Neuronal stem cell (in vitro differentiated cells): ENCODE data around the gene UBE3D.

Experiments used
- DNase-seq: peaks from one replicate; pipeline ENCODE4 v3.0.0-alpha.2; 2013; ENCODE audit warnings: low spot score
- H2AFZ ChIP-seq: one replicate; pipeline ENCODE4 v1.6.1; 2013; ENCODE audit warnings: mild to moderate bottlenecking, low read length, inconsistent platforms
- H2AK5ac ChIP-seq: 2 replicates; pipeline ENCODE4 v1.6.1; 2013; ENCODE audit warnings: low read depth, mild to moderate bottlenecking, inconsistent platforms, low read length, moderate library complexity, mixed read lengths
- H2BK120ac ChIP-seq: 2 replicates; pipeline ENCODE4 v1.6.1; 2013; ENCODE audit warnings: low read depth, mild to moderate bottlenecking, inconsistent platforms, low read length, moderate library complexity, mixed read lengths
- H2BK12ac ChIP-seq: one replicate; pipeline ENCODE4 v1.6.1; 2013; ENCODE audit warnings: low read length, inconsistent platforms
- H2BK15ac ChIP-seq: 2 replicates; pipeline ENCODE4 v1.6.1; 2013; ENCODE audit warnings: mild to moderate bottlenecking, low read length, inconsistent platforms, mixed read lengths
- H2BK5ac ChIP-seq: one replicate; pipeline ENCODE4 v1.6.1; 2013; ENCODE audit warnings: inconsistent platforms, mild to moderate bottlenecking, low read length, moderate library complexity
- H3K14ac ChIP-seq: one replicate; pipeline ENCODE4 v1.6.1; 2013; ENCODE audit warnings: low read length, inconsistent platforms
- H3K18ac ChIP-seq: 2 replicates; pipeline ENCODE4 v1.6.1; 2013; ENCODE audit warnings: low read length, inconsistent platforms
- H3K23ac ChIP-seq: 2 replicates; pipeline ENCODE4 v1.6.1; 2013; ENCODE audit warnings: low read depth, mild to moderate bottlenecking, mixed read lengths, low read length, inconsistent platforms; ENCODE audit not compliant: poor library complexity
- H3K27ac ChIP-seq: replicated peaks from 3 replicates; pipeline ENCODE4 v1.5.1; 2013; ENCODE audit warnings: low read length, inconsistent platforms
- H3K27me3 ChIP-seq, 3 experiments: 2 replicates each; pipeline ENCODE4 v1.6.1; 2013; ENCODE audit warnings: low read length in 3 of 3, mild to moderate bottlenecking in 2 of 3, inconsistent platforms in 1 of 3, low read depth in 1 of 3, mixed read lengths in 1 of 3, moderate library complexity in 1 of 3; ENCODE audit not compliant: control insufficient read depth in 3 of 3, insufficient read depth in 3 of 3
- H3K36me3 ChIP-seq, 2 donors: replicated peaks in 1 of 2; 2 replicates each; pipeline ENCODE4 v1.6.1; 2013; ENCODE audit warnings: low read length in 2 of 2; ENCODE audit not compliant: control insufficient read depth in 2 of 2, insufficient read depth in 2 of 2
- H3K4ac ChIP-seq: 2 replicates; pipeline ENCODE4 v1.6.1; 2013; ENCODE audit warnings: inconsistent platforms, mild to moderate bottlenecking, low read length, moderate library complexity
- H3K4me1 ChIP-seq, 2 donors: 1 replicate in 1 of 2; 2 replicates in 1 of 2; pipeline ENCODE4 v1.6.1; 2013; ENCODE audit warnings: low read length in 2 of 2, low read depth in 1 of 2; ENCODE audit not compliant: control insufficient read depth in 2 of 2, insufficient read depth in 1 of 2
- H3K4me2 ChIP-seq: one replicate; pipeline ENCODE4 v1.6.1; 2013; ENCODE audit warnings: mild to moderate bottlenecking, low read length, inconsistent platforms; ENCODE audit not compliant: insufficient read depth, poor library complexity, severe bottlenecking
- H3K4me3 ChIP-seq, 2 donors: 2 replicates each; pipeline ENCODE4 v1.5.1; 2013; ENCODE audit warnings: low read length in 2 of 2, mild to moderate bottlenecking in 2 of 2, inconsistent platforms in 1 of 2, moderate library complexity in 1 of 2
- H3K79me1 ChIP-seq: one replicate; pipeline ENCODE4 v1.6.1; 2013; ENCODE audit warnings: low read depth, mild to moderate bottlenecking, inconsistent platforms, low read length, moderate library complexity
- H3K9ac ChIP-seq: one replicate; pipeline ENCODE4 v1.6.1; 2013; ENCODE audit warnings: mild to moderate bottlenecking, low read depth, low read length, inconsistent platforms; ENCODE audit not compliant: poor library complexity
- H3K9me3 ChIP-seq, 2 donors: replicated peaks in 1 of 2; 2 replicates each; pipeline versions ENCODE3 to v1.6.1; 2013; ENCODE audit warnings: low read length in 2 of 2, mild to moderate bottlenecking in 2 of 2, inconsistent platforms in 1 of 2, low read depth in 1 of 2, mixed read lengths in 1 of 2, moderate library complexity in 1 of 2; ENCODE audit not compliant: control insufficient read depth in 2 of 2, insufficient read depth in 1 of 2
- H4K8ac ChIP-seq: one replicate; pipeline ENCODE4 v1.6.1; 2013; ENCODE audit warnings: low read depth, mild to moderate bottlenecking, inconsistent platforms, low read length, moderate library complexity
- H4K91ac ChIP-seq: one replicate; pipeline ENCODE4 v1.6.1; 2013; ENCODE audit warnings: low read length, low read depth, mild to moderate bottlenecking, inconsistent platforms; ENCODE audit not compliant: poor library complexity
- WGBS, 2 donors: extraction: QIAGEN DNeasy Blood & Tissue Kit; methylation state at CpG; one replicate each; pipeline ENCODE4 v1.1.7; 2013; ENCODE audit warnings: missing lambda C conversion rate in 2 of 2, mixed read lengths in 1 of 2; ENCODE audit not compliant: insufficient read length in 2 of 2, insufficient replicate concordance in 1 of 2; ENCODE audit errors: extremely low coverage in 2 of 2; 5-methylcytosine and 5-hydroxymethylcytosine counted together

Gene UBE3D

DNA sequence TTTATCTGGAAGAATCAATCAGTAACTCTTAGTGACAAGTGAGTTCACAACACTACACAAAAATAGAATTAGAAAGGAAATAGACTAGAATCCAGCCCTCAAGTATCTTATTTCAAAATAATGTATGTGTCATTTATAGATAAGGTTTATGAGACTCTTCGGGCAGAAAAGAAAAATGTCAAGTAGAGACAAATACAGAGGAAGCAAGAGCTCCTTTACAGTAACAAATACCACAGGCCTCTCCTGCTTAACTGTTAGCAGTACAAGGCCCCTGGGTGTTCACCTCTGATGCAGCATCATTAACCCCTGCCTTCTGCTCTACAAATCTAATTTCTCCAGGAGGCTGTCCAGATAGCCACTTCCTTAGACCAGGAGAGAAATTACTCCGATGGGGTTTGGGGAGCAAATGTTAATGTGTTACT is 76.7 kb downstream of the UBE3D start:
- H2BK12ac ChIP-seq, result no peak overlapping the region
- H3K9ac ChIP-seq, result no peak overlapping the region
- no peak overlapping the region for H3K14ac ChIP-seq
- no peak overlapping the region for H4K91ac ChIP-seq
- H2AK5ac ChIP-seq, result no peak overlapping the region
- WGBS, 2 donors, result no CpG with 5 or more reads among the region's 2 CpGs
- H3K4ac ChIP-seq, result no peak overlapping the region
- no peak overlapping the region for H3K18ac ChIP-seq
- no peak overlapping the region for H2BK120ac ChIP-seq
- H2AFZ ChIP-seq, result no peak overlapping the region
- peaks cover 0 to 2% of the 10 kb centered on the region in 2 donors for H3K9me3 ChIP-seq
- no peak overlapping the region for H3K4me3 ChIP-seq
- H2BK15ac ChIP-seq, result no peak overlapping the region
- DNase-seq, result no peak
- no peaks in the 10 kb centered on the region for H3K27me3 ChIP-seq
- no peak overlapping the region for H3K4me2 ChIP-seq
- no peaks in the 10 kb centered on the region for H3K79me1 ChIP-seq
- H2BK5ac ChIP-seq, result no peak overlapping the region
- no peaks in the 10 kb centered on the region for H3K36me3 ChIP-seq
- no peaks in the 10 kb centered on the region for H3K4me1 ChIP-seq
- no peak overlapping the region for H4K8ac ChIP-seq
- no peak overlapping the region for H3K27ac ChIP-seq
- H3K23ac ChIP-seq, result no peak overlapping the region

- no peak overlapping the region for H4K91ac ChIP-seq
- H2AFZ ChIP-seq, result no peak overlapping the region
- no peak overlapping the region for H2BK5ac ChIP-seq
- H3K4ac ChIP-seq, result no peak overlapping the region
- no peak overlapping the region for H2AK5ac ChIP-seq
- H3K27ac ChIP-seq, result no peak overlapping the region
- H2BK15ac ChIP-seq, result no peak overlapping the region
- no peak overlapping the region for H3K14ac ChIP-seq
- no peaks in the 10 kb centered on the region for H3K27me3 ChIP-seq
- H3K9me3 ChIP-seq, result peaks cover 0 to 2% of the 10 kb centered on the region in 2 donors
- WGBS, 2 donors, result no CpG with 5 or more reads among the region's 3 CpGs
- H3K4me2 ChIP-seq, result no peak overlapping the region
- H2BK120ac ChIP-seq, result no peak overlapping the region
- DNase-seq, result no peak
- H3K79me1 ChIP-seq, result no peaks in the 10 kb centered on the region
- no peaks in the 10 kb centered on the region for H3K4me1 ChIP-seq
- H3K18ac ChIP-seq, result no peak overlapping the region
- H2BK12ac ChIP-seq, result no peak overlapping the region
- no peak overlapping the region for H3K4me3 ChIP-seq
- H3K36me3 ChIP-seq, result no peaks in the 10 kb centered on the region
- no peak overlapping the region for H3K9ac ChIP-seq
- no peak overlapping the region for H4K8ac ChIP-seq
- no peak overlapping the region for H3K23ac ChIP-seq
Measured at GRCh38 chr6:82987951-82988350, 77.7 kb downstream of the UBE3D start.

- Histone ChIP-seq H4K8ac (no peak overlapping the region), H3K27ac (no peak overlapping the region), H3K4me3 (no peak overlapping the region)
Measured at GRCh38 chr6:82987416-82987815, 78.2 kb downstream of the UBE3D start.

DNA sequence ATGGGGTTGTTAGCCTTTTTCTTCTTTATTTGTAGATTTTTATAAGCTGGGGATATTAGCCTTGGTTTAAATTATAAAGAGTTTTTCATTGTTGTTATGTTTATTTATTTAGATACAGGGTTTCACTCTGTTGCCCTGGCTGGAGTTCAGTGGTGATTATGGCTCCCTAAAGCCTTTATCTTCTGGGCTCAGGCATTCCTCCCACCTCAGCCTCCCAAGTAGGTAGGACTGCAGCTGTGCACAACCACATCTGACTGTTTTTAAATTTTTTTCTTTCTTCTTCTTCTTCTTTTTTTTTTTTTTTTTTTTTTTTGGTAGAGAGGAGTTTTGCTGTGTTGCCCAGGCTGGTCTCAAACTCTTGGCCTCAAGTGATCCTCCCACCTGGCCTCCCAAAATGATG is 80.9 kb downstream of the UBE3D start:
- H2AK5ac ChIP-seq, result no peak overlapping the region
- no peak overlapping the region for H3K18ac ChIP-seq
- H3K23ac ChIP-seq, result no peak overlapping the region
- no peak overlapping the region for H3K4ac ChIP-seq
- H3K14ac ChIP-seq, result no peak overlapping the region
- H3K36me3 ChIP-seq, result no peaks in the 10 kb centered on the region
- H3K4me2 ChIP-seq, result no peak overlapping the region
- H3K9ac ChIP-seq, result no peak overlapping the region
- H3K4me3 ChIP-seq, result no peak overlapping the region
- no peak overlapping the region for H4K91ac ChIP-seq
- no peak overlapping the region for H2BK12ac ChIP-seq
- DNase-seq, result no peak
- H3K79me1 ChIP-seq, result no peaks in the 10 kb centered on the region
- H2BK120ac ChIP-seq, result no peak overlapping the region
- no peak overlapping the region for H2AFZ ChIP-seq
- H2BK15ac ChIP-seq, result no peak overlapping the region
- no peak overlapping the region for H2BK5ac ChIP-seq
- no peaks in the 10 kb centered on the region for H3K9me3 ChIP-seq
- H4K8ac ChIP-seq, result no peak overlapping the region
- no peaks in the 10 kb centered on the region for H3K27me3 ChIP-seq
- no peaks in the 10 kb centered on the region for H3K4me1 ChIP-seq
- H3K27ac ChIP-seq, result no peak overlapping the region

More at GRCh38 chr6:82987416-82987815, 78.2 kb downstream of the UBE3D start:
- H2BK15ac ChIP-seq, result no peak overlapping the region
- no peaks in the 10 kb centered on the region for H3K4me1 ChIP-seq
- H3K14ac ChIP-seq, result no peak overlapping the region
- WGBS, 2 donors, result no CpG with 5 or more reads among the region's 2 CpGs
- no peak overlapping the region for H4K91ac ChIP-seq
- H3K9ac ChIP-seq, result no peak overlapping the region
- H2BK120ac ChIP-seq, result no peak overlapping the region
- H3K36me3 ChIP-seq, result no peaks in the 10 kb centered on the region
- no peak overlapping the region for H2BK5ac ChIP-seq
- H3K79me1 ChIP-seq, result no peaks in the 10 kb centered on the region
- H3K9me3 ChIP-seq, result peaks cover 0 to 2% of the 10 kb centered on the region in 2 donors
- no peak for DNase-seq
- no peaks in the 10 kb centered on the region for H3K27me3 ChIP-seq
- H2AK5ac ChIP-seq, result no peak overlapping the region
- H2BK12ac ChIP-seq, result no peak overlapping the region
- H3K18ac ChIP-seq, result no peak overlapping the region
- H3K23ac ChIP-seq, result no peak overlapping the region
- no peak overlapping the region for H2AFZ ChIP-seq
- H3K4ac ChIP-seq, result no peak overlapping the region
- no peak overlapping the region for H3K4me2 ChIP-seq
